Stimulated activated effector memory CD8-positive, alpha-beta T cell treated with anti-CD3 and anti-CD28 coated beads, Interleukin-12 subunit alpha, Interleukin-12 subunit beta, amount 100 ng/mL, for 72 hours (primary cell): Measurements from ENCODE around the gene MRPS17.

Source experiments
- ATAC-seq: fragments of 150-1000 bp; cut with Tn5 transposase; 2 replicates; pipeline ENCODE4 v1.10.0; 2021
- DNase-seq, 2 donors: peaks; one replicate each; pipeline ENCODE4 v3.0.0; 2021 to 2022; ENCODE audit warnings: low spot score in 2 of 2
- H3K27ac Mint-ChIP-seq: one replicate; pipeline ENCODE4 v1.8.0; 2022; ENCODE audit warnings: mild to moderate bottlenecking, mixed read lengths
- H3K36me3 Mint-ChIP-seq: one replicate; pipeline ENCODE4 v1.8.0; 2022; ENCODE audit warnings: mild to moderate bottlenecking, mixed read lengths
- H3K4me1 Mint-ChIP-seq: one replicate; pipeline ENCODE4 v1.8.0; 2022; ENCODE audit warnings: mixed read lengths
- H3K4me3 Mint-ChIP-seq: one replicate; pipeline ENCODE4 v1.8.0; 2022; ENCODE audit warnings: mild to moderate bottlenecking, mixed read lengths
- H3K9me3 Mint-ChIP-seq: one replicate; pipeline ENCODE4 v1.8.0; 2022; ENCODE audit warnings: mixed read lengths

The MRPS17 gene

DNA sequence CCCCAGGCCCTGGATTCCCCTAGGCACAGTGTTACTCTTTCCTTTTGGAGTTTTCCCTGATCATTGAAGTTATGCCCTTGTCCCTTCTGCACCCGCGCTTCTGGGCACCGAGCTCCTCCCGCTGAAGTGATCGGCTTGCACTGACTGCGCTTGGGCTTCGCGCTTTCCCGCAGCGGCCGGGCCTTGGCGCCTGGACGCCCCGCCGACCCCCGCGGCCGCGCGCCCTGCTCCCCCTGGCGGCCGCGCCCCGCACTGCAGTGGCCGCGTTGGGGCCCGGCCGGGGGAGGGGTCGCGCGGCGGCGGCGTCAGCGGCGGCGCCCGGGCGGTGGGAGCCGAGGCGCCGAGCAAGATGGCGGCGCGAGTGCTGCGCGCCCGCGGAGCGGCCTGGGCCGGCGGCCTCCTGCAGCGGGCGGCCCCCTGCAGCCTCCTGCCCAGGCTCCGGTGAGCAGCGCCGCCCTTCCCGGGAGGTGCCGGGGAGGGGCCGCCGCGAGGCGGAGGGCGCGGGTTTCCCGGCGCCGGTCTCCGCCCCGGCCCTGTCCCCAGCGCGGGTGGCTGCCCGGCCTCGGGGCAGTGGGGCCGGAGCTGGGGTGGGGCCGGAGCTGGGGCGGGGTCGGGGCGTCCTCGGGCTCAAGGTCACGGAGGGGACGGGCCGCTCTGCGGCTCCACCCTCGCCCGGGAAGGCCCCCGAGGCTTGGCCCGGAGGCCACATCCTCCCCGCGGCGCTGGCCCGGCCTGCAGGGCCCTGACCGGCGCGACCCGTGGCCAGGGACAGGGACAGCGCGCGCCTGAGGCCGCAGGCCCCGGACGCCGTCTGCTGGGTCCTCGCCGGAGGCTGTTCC lies 12.8 kb downstream of the MRPS17 start, which contains the start of gene NIPSNAP2:
TSS of gene NIPSNAP2 (plus strand) at position 325 of the 839 bp plus-strand sequence. CDS start at position 350, 25 bp downstream.
- DNase-seq (peak; percentile 82 to 83), ATAC-seq (peak; percentile 91)
- H3K27ac Mint-ChIP-seq: peak within 1 kb of the TSS; percentile 92
- no peaks in the 10 kb centered on the region for H3K9me3 Mint-ChIP-seq
- peak within 1 kb of the TSS; percentile 73 for H3K4me3 Mint-ChIP-seq
- H3K4me1 Mint-ChIP-seq: peaks cover 31% of the 10 kb centered on the region
- peaks cover 11% of the 10 kb centered on the region for H3K36me3 Mint-ChIP-seq

GRCh38 chr7:55965100-55965470 lies 13.4 kb downstream of the MRPS17 start:
- Mint-ChIP-seq H3K36me3 (peaks cover 17% of the 10 kb centered on the region), H3K4me1 (peaks cover 36% of the 10 kb centered on the region), H3K27ac (peak overlapping the region; percentile 86), H3K4me3 (peak overlapping the region; percentile 73), H3K9me3 (no peaks in the 10 kb centered on the region)
- ATAC-seq (no peak), DNase-seq (no peak)

DNA sequence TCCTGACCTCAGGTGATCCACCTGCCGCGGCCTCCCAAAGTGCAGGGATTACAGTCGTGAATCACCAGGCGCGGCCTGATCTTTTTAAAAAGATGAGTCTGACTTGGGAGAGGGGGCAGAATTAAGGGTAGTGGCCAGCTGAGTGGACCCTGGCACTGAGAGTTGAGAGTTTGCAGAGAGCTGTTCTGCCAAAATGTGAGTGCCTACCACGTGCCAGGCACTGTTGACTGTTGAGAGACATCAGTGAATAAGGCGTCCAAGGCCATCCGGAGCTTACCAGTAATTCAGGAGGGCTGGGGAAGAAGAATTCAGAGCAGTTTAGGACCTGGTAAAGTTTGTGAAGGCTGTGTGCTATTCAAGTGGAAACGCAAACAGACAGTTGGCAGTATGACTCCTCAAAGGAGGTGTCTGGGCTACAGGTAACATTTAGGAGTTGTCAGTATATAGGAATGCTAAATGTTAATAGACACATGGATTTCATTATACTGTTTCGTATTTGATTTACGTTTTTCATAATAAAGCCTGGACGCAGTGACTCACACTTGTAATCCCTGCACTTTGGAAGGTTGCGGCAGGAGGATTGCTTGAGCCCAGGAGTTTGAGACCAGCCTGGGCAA lies 14.2 kb downstream of the MRPS17 start:
- Mint-ChIP-seq H3K4me1 (peaks cover 44% of the 10 kb centered on the region), H3K4me3 (peak overlapping the region; percentile 73), H3K27ac (peak overlapping the region; percentile 86), H3K36me3 (peaks cover 25% of the 10 kb centered on the region), H3K9me3 (no peaks in the 10 kb centered on the region)
- no peak for ATAC-seq
- no peak for DNase-seq

DNA sequence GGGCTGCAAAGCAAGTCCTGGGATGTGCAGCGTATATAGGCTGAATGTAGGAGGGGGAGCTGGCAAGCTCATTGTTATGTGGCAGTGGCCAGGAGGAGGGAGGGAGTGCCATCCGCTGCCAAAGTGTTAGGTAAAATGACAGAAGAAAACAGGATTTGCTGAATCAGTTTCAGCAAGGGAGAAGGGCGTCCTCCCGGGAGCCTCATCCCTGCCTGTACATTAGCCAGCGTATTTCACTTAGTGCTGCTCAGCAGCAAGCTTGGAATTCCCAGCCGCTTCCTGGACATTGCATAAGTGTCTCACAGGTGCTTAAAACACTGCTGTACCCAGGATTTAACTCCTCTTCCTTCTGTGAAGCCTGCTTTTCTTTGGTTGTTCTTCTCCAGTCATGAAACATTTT lies 15.2 kb downstream of the MRPS17 start:
- peak overlapping the region; percentile 10 for H3K27ac Mint-ChIP-seq
- H3K9me3 Mint-ChIP-seq: no peaks in the 10 kb centered on the region
- H3K36me3 Mint-ChIP-seq: peaks cover 25% of the 10 kb centered on the region
- ATAC-seq: no peak
- H3K4me1 Mint-ChIP-seq: peaks cover 49% of the 10 kb centered on the region
- H3K4me3 Mint-ChIP-seq: no peak overlapping the region
- no peak for DNase-seq

DNA sequence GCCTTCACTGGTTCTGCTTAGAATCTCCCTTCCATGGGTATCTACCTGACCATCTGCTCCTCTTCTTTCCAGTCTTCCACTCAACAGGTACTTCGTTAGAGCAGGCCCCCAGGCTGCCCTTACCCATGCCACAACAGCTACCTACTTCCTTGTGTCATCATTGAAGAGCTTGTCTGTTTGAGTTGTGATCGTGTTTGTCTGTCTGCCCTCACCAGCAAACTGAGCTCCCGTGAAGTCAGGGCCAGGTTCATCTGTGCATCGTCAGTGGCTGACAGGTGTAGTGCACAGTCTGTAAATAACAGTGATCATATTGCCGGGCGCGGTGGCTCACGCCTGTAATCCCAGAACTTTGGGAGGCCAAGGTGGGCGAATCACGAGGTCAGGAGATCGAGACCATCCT lies 17.7 kb downstream of the MRPS17 start:
- H3K4me3 Mint-ChIP-seq: no peak overlapping the region
- peaks cover 37% of the 10 kb centered on the region for H3K4me1 Mint-ChIP-seq

GRCh38 chr7:55970561-55970960 lies 18.9 kb downstream of the MRPS17 start:
- DNase-seq (no peak), ATAC-seq (no peak)
- peak overlapping the region; percentile 29 for H3K27ac Mint-ChIP-seq
- H3K4me1 Mint-ChIP-seq: peaks cover 47% of the 10 kb centered on the region
- peaks cover 25% of the 10 kb centered on the region for H3K36me3 Mint-ChIP-seq
- H3K4me3 Mint-ChIP-seq: no peak overlapping the region
- no peaks in the 10 kb centered on the region for H3K9me3 Mint-ChIP-seq

More for the DNA sequence above, 17.7 kb downstream of the MRPS17 start:
- DNase-seq: no peak
- peak overlapping the region; percentile 74 for H3K27ac Mint-ChIP-seq
- no peaks in the 10 kb centered on the region for H3K9me3 Mint-ChIP-seq
- ATAC-seq: no peak
- peaks cover 25% of the 10 kb centered on the region for H3K36me3 Mint-ChIP-seq

GRCh38 chr7:55970978-55971377 lies 19.3 kb downstream of the MRPS17 start:
- H3K36me3 Mint-ChIP-seq: peaks cover 25% of the 10 kb centered on the region
- H3K9me3 Mint-ChIP-seq: no peaks in the 10 kb centered on the region
- ATAC-seq (no peak), DNase-seq (no peak)
- H3K27ac Mint-ChIP-seq: peak overlapping the region; percentile 29
- H3K4me3 Mint-ChIP-seq: no peak overlapping the region
- peaks cover 47% of the 10 kb centered on the region for H3K4me1 Mint-ChIP-seq

GRCh38 chr7:55973747-55974250 lies 22.1 kb downstream of the MRPS17 start:
- Mint-ChIP-seq H3K4me3 (no peak overlapping the region), H3K9me3 (no peaks in the 10 kb centered on the region), H3K4me1 (peaks cover 35% of the 10 kb centered on the region), H3K36me3 (peaks cover 32% of the 10 kb centered on the region), H3K27ac (no peak overlapping the region)
- no peak for DNase-seq
- ATAC-seq: no peak

DNA sequence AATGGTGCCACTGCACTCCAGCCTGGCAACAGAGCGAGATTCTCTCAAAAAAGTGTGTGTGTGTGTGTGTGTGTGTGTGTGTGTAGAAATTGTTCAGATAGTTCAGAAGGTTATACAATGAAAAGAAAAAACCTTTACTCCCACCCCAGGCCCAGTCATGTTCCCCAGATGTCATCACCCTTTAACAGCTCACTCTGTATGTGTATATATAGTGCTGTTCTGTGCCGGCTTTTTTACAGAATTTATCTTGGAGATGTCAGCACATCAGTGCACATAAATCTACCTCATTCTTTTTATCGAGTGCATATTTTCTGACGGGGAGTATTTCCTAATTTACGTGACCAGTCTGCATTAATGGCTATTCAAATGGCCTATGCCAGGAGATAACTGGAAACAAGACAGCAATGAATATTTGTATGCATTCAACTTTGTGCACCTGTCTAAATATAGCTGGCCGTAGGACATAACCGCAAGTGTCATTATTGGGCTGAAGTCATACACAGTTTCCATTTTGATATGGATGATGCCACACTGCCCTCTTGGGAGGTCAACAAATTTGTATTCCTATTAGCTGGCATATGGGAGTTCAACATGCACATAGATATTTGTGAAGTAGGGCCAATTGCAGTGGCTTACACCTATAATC lies 24.4 kb downstream of the MRPS17 start:
- H3K4me1 Mint-ChIP-seq: peaks cover 17% of the 10 kb centered on the region
- H3K27ac Mint-ChIP-seq: no peak overlapping the region
- DNase-seq (no peak), ATAC-seq (no peak)
- no peak overlapping the region for H3K4me3 Mint-ChIP-seq
- no peaks in the 10 kb centered on the region for H3K9me3 Mint-ChIP-seq
- peaks cover 38% of the 10 kb centered on the region for H3K36me3 Mint-ChIP-seq

DNA sequence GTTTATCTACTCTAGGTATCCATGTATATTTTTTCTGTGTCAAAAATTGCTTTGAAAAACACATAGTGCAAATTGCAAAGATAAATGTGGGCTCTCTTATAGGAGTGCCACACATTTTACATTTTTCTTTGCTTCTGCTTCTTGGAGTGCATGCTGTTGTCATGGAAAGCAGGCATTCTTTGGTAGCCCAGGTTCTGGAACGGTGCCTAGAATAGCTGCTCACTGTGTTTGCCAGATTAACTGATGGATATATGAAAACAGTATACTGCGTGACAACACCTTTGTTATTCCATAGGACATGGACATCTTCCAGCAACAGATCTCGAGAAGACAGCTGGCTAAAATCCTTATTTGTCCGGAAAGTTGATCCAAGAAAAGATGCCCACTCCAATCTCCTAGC lies 26.2 kb downstream of the MRPS17 start:
- DNase-seq (no peak), ATAC-seq (no peak)
- Mint-ChIP-seq H3K4me1 (peaks cover 13% of the 10 kb centered on the region), H3K4me3 (no peak overlapping the region), H3K27ac (peak overlapping the region; percentile 18), H3K36me3 (peaks cover 55% of the 10 kb centered on the region), H3K9me3 (no peaks in the 10 kb centered on the region)

GRCh38 chr7:55980266-55980665 lies 28.6 kb downstream of the MRPS17 start:
- H3K4me1 Mint-ChIP-seq: peaks cover 7% of the 10 kb centered on the region
- no peaks in the 10 kb centered on the region for H3K9me3 Mint-ChIP-seq
- DNase-seq (no peak), ATAC-seq (no peak)
- H3K4me3 Mint-ChIP-seq: no peak overlapping the region
- H3K36me3 Mint-ChIP-seq: peaks cover 79% of the 10 kb centered on the region
- H3K27ac Mint-ChIP-seq: no peak overlapping the region

- DNase-seq: no peak
- peaks cover 93% of the 10 kb centered on the region for H3K36me3 Mint-ChIP-seq
- H3K4me1 Mint-ChIP-seq: peaks cover 4% of the 10 kb centered on the region
- no peaks in the 10 kb centered on the region for H3K9me3 Mint-ChIP-seq
- no peak overlapping the region for H3K27ac Mint-ChIP-seq
- no peak for ATAC-seq
- H3K4me3 Mint-ChIP-seq: no peak overlapping the region
These were observed 31.9 kb downstream of the MRPS17 start for GRCh38 chr7:55983537-55983936.

- Mint-ChIP-seq H3K27ac (no peak overlapping the region), H3K36me3 (peaks cover 72% of the 10 kb centered on the region), H3K9me3 (no peaks in the 10 kb centered on the region), H3K4me1 (no peaks in the 10 kb centered on the region), H3K4me3 (no peak overlapping the region)
- DNase-seq (no peak), ATAC-seq (no peak)
These were observed 40.7 kb downstream of the MRPS17 start for GRCh38 chr7:55992346-55992745.

DNA sequence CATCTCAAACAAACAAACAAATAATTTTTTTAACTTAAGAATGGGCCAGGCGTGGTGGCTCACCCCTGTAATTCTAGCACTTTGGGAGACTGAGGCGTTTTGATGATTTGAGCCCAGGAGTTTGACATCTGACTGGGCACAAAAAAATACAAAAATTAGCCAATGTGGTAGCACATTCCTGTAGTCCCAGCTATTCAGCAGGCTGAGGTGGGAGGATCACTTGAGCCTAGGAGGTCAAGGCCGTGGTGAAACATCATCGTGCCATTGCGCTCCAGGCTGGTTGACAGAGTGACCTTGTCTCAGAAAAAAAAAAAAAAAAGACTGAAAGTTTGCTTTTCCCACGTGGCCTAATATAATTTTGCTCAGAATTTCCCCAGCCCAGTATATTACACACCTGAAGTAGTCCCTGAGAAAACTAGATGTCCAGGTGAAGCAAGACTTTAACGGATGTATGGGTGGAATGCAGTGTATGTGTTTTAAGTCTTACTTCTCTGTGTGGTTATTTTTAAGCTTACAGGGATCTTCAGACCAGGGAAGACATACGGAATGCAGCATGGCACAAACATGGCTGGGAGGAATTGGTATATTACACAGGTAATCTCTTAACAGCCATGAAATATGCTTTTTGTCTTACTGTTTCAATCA lies 45.3 kb downstream of the MRPS17 start:
- no peak overlapping the region for H3K27ac Mint-ChIP-seq
- no peaks in the 10 kb centered on the region for H3K9me3 Mint-ChIP-seq
- H3K4me3 Mint-ChIP-seq: no peak overlapping the region
- peaks cover 70% of the 10 kb centered on the region for H3K36me3 Mint-ChIP-seq
- ATAC-seq: no peak
- H3K4me1 Mint-ChIP-seq: peaks cover 9% of the 10 kb centered on the region
- DNase-seq: no peak

- H3K4me1 Mint-ChIP-seq: peaks cover 13% of the 10 kb centered on the region
- ATAC-seq (no peak), DNase-seq (no peak)
- H3K9me3 Mint-ChIP-seq: no peaks in the 10 kb centered on the region
- no peak overlapping the region for H3K27ac Mint-ChIP-seq
- H3K36me3 Mint-ChIP-seq: peaks cover 16% of the 10 kb centered on the region
- no peak overlapping the region for H3K4me3 Mint-ChIP-seq
These were observed 52.1 kb downstream of the MRPS17 start for GRCh38 chr7:56003749-56004148.
